Fibroblast of mammary gland (primary cell): Measurements from ENCODE around the gene SSR2.

Experiments
- DNase-seq: peaks from one replicate; pipeline ENCODE4 v3.0.0-alpha.2; 2010; ENCODE audit warnings: low read depth
- H3K4me3 ChIP-seq: 2 replicates; pipeline ENCODE4 v1.5.1; 2011; ENCODE audit warnings: low read depth, mild to moderate bottlenecking, low read length, moderate library complexity; ENCODE audit not compliant: control insufficient read depth
- CTCF ChIP-seq: conservative IDR thresholded peaks from 2 replicates; pipeline ENCODE4 v1.5.1; 2011; ENCODE audit warnings: low read depth, low read length, inconsistent platforms; ENCODE audit not compliant: control insufficient read depth, insufficient read depth

Gene SSR2

DNA sequence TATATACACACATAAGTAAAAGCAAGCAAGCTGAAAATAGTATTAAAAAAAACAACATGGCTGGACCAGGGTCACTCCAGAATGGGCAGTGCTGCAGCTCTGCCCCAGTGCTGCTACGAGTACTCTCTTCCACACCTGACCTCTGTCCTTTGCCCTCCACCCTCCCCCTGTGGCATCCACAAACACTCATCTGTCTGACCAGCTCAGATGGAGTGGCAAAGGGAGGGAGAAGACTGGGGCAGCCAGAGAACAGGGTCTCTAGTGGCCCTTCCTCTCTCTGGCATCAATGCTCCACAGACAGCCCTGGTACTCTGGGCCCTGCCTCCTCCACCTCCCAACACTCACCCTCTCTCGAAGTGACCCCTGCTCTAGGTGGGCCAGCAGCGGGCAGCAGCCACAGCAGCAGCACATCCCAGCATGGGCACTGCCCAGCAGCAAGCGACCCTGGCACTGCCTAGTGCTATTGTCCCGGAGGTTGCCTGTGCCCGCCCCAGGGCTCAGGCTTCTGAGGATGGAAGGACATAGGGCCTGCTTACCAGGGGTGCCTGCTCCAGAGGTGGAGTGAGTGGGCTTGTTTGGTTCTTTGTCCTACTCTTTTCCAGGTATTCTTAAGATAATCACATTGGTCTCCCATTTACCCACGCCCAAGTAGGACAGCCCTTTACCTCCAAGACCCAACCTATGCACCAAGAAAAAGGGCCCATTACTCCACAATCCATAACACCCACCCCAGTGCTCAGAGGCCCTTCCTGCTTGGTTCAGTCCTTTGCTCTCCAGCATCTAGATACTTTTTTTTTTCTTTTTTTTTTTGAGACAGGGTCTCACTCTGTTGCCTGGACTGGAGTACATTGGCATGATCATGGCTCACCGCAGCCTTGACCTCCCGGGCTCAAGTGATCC, 48.6 kb downstream of the SSR2 start:
- DNase-seq = no peak
- no peak for TF ChIP-seq CTCF
- H3K4me3 ChIP-seq = no peak overlapping the region

- TF ChIP-seq CTCF = no peak
- peak; percentile 92 for DNase-seq
- H3K4me3 ChIP-seq = peak overlapping the region; percentile 6
These were observed 50.1 kb downstream of the SSR2 start for GRCh38 chr1:155970531-155971167.

DNA sequence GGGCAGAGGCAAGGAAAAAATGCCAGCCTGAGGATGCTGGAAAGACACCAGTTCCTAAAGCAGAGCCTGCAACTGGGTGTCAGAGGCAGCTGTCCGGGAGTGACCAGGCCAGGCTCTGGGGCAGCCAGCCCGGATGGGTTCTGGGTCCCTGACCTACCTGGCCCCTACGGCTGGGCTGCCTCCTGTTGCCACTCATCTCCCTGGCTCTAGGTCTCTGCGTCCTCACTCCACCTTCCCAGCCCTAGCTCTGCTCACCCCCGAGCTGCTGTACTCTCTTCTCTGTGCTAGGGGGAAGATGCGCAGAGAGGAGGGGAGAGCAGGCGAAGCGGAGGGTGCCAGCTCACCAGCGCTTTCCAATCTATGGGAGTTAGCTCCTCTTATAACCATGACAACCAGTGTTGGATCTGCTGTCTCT, 51.4 kb downstream of the SSR2 start:
- no peak for DNase-seq
- no peak for TF ChIP-seq CTCF
- no peak overlapping the region for H3K4me3 ChIP-seq

- no peak for DNase-seq
- no peak for TF ChIP-seq CTCF
- H3K4me3 ChIP-seq = no peak overlapping the region
These were observed 52.1 kb downstream of the SSR2 start for GRCh38 chr1:155968670-155969069.

DNA sequence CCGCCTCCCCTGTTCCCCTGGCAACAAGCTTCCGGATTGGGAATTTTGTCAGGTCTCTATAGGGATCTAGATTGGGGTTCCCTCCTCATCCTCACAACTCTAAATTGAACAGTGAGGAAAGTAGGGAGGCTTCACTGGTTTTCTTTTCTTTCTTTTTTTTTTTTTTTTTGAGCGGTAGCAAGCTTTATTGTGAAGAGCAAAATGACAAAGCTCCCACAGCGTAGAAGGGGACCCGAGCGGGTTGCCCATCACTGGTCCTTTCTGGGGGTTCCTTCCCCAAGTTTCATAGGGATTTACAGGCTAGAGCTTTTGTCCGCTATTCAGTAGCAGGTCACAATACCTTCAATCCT, 52.7 kb downstream of the SSR2 start:
- no peak for TF ChIP-seq CTCF

GRCh38 chr1:155967341-155968050, 53.3 kb downstream of the SSR2 start:
- H3K4me3 ChIP-seq = no peak overlapping the region
- DNase-seq = no peak
- TF ChIP-seq CTCF = no peak

More for the DNA sequence above, 52.7 kb downstream of the SSR2 start:
- DNase-seq = no peak
- H3K4me3 ChIP-seq = no peak overlapping the region
